AG20443 (cell line): ENCODE results near the gene BLOC1S1.
"Not testable (repeated sequence)": the region's sequence is repeated elsewhere in the genome, so short reads cannot be mapped to it uniquely, and the experiment has no call there.

ENCODE experiments used
- DNase-seq: peaks from one replicate; pipeline ENCODE4 v3.0.0; 2012; ENCODE audit warnings: low spot score, mixed read lengths

BLOC1S1 gene

DNA sequence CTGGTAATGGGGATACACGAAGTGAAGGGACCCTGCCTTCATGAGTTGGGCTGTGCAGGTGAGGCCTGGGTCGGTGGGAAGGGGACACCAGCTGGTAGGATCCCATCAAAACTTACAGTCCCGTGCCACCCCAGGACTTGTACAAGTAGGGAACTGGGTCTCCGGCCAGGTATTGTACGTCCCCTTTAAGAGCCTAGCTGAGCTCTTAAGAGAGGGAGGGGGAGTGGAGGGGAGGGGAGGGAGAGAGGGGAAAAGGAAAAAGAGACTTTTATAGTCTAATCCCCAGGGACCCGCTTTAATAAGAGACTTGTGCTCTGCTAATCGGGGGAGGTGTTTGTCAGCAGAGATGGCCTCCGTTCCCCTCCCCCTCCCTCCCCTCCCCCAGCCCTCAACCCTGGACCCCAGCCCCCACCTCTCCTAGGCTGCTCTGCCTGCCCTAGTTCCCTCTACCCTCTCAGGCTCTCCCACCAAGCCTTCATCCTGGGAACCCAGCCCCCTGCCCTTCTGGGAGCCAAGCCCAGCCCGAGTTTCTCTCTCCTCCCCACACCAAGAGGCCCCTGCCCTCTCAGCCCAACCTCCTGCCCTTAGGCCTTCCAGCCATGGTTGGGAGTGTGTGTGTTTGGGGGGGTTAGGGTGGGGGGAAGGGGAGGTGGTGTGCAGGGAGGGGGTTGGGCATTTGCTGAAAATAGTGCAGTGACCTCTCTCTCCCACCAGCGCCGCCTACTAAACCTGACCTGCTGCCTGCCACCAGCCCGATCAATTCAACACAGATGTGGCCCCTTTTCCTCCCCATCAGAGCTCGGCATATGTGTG, 29.7 kb downstream of the BLOC1S1 start:
- DNase-seq, result no peak

DNA sequence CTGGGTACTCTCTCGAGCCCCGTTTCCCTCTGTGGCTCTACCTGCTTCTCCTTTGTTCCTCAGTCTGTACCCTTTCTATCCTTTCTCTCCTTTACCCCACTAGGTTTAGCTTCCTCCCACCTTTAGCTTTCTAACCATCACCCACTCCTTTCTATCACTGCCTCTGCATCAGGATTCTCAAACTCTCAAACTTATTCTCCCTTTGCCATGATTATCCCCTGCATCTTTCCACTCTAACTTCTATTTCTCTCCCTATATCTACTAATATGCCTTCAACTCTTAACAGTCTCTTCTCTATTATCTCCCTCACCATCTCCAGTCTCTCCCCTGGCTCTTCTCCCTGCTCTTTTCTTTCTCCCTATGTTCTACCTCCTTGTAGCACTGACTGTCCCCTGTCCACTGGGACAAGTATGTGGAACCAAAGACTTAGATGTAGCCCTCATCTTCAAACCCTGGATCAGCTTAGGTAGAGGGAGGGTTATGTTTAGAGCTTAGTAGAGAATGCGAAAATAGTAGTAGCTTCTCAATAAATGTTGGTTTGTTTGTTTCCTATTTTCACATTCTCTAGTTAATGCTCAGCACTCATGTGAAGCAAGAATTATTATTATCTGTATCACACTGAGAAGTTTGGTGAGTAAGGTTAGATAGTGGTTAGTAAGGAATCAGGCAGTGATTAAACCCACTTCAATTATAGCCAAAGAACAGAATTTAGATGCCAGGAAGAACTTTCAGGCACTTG, 30.5 kb downstream of the BLOC1S1 start:
- DNase-seq, result no peak

DNA sequence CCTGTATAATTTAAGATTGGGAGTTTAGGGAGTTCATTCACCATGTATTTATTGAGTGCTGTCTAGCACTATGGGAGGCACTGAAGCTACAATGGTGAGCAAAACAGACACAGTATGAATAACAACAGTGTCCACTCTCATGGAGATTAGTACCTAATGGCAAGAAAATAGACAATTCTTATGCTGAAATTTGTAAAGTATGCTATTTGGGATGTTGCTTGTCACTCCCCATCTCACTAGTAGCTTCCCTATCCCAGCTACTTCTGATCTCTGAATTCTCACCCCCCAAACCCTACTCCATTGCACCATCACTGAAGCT, 31.0 kb downstream of the BLOC1S1 start:
- no peak for DNase-seq

DNA sequence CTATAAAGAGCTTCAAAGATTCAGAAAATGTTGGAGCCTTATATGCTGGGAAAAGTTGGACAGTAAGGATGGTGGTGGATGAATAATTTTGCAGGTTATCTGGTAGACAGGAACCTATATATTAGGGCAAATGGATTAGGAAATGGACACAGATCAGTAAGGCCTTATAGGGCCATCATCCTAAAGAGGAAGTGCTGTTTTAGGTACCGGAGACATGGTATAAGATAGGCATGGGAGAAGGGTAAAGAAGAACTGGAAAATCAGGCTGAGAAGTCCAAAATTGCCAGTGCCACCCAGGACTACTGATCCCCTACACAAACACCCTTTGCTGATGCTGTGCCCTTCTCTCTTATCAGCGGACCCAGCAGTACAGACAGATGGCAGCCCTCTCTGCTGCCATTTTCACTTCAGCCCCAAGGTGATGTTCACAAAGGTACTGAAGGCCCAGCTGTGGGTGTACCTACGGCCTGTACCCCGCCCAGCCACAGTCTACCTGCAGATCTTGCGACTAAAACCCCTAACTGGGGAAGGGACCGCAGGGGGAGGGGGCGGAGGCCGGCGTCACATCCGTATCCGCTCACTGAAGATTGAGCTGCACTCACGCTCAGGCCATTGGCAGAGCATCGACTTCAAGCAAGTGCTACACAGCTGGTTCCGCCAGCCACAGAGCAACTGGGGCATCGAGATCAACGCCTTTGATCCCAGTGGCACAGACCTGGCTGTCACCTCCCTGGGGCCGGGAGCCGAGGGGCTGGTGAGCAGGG, 32.6 kb downstream of the BLOC1S1 start:
- no peak for DNase-seq

DNA sequence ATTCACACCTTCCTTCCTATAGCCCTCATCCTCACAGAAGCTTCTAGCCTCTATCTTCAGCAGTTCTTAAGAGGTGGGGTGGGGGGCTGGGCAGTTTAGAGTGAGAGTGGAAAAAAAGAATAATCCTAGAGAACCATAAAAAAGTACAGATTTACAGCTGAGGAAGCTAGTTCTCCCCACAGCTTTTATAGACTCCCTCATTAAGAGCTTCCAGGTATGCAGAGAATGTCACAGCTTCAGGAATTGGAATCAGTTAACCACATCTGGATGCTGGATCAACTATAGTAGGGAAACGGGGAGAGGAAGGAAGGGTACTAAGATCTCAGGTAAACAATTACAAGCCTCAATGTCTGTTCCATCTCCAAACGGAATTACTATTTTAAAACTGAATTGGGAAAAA, 39.4 kb downstream of the BLOC1S1 start:
- no peak for DNase-seq

DNA sequence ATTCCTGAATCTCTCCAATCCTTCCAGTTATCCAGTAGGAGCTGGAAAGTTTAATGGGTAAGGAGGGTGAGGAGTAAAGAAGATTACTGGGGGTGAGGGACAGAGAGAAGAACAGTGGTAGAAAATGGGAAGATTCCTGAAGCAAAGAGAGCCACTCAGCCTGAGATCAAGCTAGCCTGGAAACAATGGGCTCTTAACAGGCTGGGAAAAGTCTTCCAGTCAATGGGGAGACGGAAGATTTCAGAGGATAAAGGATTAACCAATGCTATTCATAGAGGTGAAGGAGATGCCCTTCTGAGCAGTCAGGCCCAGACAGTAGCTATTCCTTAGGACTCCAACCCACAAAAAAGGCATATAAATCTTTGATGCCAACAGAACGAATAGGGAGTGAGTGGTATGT, 41.9 kb downstream of the BLOC1S1 start:
- no peak for DNase-seq

- not testable (repeated sequence) for DNase-seq
Observed at GRCh38 chr12:55758575-55758974, 42.7 kb downstream of the BLOC1S1 start.

DNA sequence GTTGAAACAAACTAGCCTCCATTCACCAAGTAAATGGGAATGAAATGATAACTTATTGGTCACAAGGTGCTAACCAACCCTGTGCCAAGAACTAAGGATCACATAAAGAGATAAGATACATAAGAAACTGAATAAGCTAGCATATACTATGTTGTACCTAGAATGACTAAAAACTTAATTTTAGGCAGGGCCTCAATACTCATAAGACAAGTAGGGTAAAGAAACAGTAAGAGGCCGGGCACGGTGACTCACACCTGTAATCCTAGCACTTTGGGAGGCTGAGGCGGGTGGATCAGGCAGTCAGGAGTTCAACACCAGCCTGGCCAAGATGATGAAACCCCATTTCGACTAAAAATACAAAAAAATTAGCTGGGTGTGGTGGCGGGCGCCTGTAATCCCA, 44.8 kb downstream of the BLOC1S1 start:
- DNase-seq, result no peak

GRCh38 chr12:55762646-55763045, 46.8 kb downstream of the BLOC1S1 start:
- no peak for DNase-seq

GRCh38 chr12:55765736-55766290, 50.0 kb downstream of the BLOC1S1 start:
- no peak for DNase-seq

GRCh38 chr12:55767156-55767555, 51.3 kb downstream of the BLOC1S1 start:
- DNase-seq, result no peak
